ENCODE data around the gene JAKMIP1. TPM values are rescaled to one million over a fixed set of nuclear protein-coding genes. Genes with fewer than 3 reads are reported as not detected.

Gene JAKMIP1
- total RNA-seq, 3 donors from 2014 or later: 0.66 to 0.88 (median 0.80) TPM

DNA sequence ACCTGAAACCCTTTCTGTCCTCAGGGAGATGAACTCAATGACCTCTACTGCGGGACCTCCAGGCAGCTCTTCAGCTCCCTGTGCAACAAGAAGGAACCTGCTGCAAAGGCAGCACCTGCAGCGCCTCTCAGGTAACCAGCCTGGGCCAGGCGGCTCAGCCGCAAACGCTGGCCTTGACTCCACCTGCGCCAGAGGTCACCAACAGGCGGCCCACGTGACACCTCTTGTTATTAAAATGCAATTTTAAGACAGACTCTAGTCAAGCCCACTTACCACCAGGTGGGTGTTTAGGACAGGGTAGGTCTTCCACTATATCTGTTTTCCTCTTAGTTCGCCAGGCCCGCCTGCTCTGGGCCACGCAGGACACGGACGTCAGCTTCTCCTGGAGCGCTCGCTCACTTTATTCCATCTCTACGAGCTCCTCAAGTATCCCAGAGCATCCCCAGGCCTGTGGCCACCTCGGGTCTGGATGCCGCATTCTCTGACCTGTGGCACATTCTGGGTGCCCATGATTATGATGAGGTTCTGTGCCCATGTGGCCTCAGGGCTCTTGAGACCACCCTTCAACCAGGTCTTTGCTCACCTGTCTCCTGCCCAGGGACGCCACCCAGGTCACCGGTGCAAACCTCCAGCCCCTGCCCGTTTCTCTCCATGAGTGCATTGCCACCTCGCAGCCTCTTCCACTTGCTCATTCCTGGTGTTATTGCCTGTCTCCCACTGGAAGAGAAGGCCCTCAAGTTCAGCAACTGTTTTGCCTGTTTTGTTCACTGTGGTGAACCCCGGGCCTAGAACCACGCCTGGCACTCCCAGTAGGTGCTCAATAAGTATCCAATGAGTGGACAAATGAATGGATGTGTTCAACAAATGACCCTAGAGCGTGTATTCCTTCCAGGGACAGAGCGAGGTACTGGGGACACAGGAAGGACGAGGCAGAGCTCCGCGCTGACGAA lies 32.8 kb upstream of the JAKMIP1 start:
- no peak overlapping the region for H3K4me3 ChIP-seq
- TF ChIP-seq, protein P1, sequence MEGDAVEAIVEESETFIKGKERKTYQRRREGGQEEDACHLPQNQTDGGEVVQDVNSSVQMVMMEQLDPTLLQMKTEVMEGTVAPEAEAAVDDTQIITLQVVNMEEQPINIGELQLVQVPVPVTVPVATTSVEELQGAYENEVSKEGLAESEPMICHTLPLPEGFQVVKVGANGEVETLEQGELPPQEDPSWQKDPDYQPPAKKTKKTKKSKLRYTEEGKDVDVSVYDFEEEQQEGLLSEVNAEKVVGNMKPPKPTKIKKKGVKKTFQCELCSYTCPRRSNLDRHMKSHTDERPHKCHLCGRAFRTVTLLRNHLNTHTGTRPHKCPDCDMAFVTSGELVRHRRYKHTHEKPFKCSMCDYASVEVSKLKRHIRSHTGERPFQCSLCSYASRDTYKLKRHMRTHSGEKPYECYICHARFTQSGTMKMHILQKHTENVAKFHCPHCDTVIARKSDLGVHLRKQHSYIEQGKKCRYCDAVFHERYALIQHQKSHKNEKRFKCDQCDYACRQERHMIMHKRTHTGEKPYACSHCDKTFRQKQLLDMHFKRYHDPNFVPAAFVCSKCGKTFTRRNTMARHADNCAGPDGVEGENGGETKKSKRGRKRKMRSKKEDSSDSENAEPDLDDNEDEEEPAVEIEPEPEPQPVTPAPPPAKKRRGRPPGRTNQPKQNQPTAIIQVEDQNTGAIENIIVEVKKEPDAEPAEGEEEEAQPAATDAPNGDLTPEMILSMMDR (IDR thresholded peaks at IDR 0.05): no peak
- intact Hi-C loops (cut with DNase I; ENCODE audit: low total_unique reads): no loop called here
- peaks cover 0 to 13% of the 10 kb centered on the region in 2 donors for H3K27me3 ChIP-seq
- H3K9me3 ChIP-seq: no peaks in the 10 kb centered on the region
- peak in 1 of 2 donors; percentile 37 for DNase-seq (ENCODE audit: low spot score in 2 of 2)
- no peak overlapping the region for H3K27ac ChIP-seq
- H3K4me1 ChIP-seq: no peaks in the 10 kb centered on the region
- H3K36me3 ChIP-seq: no peaks in the 10 kb centered on the region

DNA sequence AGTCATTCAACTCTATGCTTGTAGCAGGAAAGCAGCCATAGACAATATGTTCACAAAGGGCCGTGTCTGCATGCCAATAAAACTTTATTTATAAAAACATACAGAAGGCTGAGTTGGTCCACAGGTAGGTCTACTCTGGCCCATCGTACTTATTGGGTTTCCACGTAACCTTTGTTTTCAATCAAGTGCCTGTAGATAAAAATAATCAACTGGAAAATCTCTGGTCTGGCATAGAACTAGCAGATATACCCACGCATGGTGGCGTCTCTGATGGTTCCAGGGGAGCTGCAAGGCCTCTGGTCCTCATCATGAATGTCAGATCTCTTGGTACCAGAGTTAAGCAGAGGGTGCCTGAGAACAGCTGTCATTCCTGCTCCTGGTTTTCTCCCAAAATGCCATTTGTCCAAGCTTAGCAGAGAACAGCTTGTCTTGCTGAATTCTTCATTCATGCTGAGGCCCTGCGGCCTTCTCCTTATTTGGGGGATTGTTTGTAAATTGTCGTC lies 31.4 kb upstream of the JAKMIP1 start:
- no peak for TF ChIP-seq POLR2AphosphoS5 (IDR thresholded peaks at IDR 0.05)
- no peak for TF ChIP-seq POLR2A (IDR thresholded peaks at IDR 0.05)
- TF ChIP-seq, protein P1 (IDR thresholded peaks at IDR 0.05): no peak
- no peaks in the 10 kb centered on the region for H3K36me3 ChIP-seq
- intact Hi-C loops (cut with DNase I; ENCODE audit: low total_unique reads): no loop called here
- H3K4me3 ChIP-seq: no peak overlapping the region
- no peaks in the 10 kb centered on the region for H3K4me1 ChIP-seq
- H3K27me3 ChIP-seq: peaks cover 0 to 14% of the 10 kb centered on the region in 2 donors
- no peak overlapping the region for H3K27ac ChIP-seq
- DNase-seq (ENCODE audit: low spot score in 2 of 2): peak in 1 of 2 donors; percentile 33
- no peaks in the 10 kb centered on the region for H3K9me3 ChIP-seq

DNA sequence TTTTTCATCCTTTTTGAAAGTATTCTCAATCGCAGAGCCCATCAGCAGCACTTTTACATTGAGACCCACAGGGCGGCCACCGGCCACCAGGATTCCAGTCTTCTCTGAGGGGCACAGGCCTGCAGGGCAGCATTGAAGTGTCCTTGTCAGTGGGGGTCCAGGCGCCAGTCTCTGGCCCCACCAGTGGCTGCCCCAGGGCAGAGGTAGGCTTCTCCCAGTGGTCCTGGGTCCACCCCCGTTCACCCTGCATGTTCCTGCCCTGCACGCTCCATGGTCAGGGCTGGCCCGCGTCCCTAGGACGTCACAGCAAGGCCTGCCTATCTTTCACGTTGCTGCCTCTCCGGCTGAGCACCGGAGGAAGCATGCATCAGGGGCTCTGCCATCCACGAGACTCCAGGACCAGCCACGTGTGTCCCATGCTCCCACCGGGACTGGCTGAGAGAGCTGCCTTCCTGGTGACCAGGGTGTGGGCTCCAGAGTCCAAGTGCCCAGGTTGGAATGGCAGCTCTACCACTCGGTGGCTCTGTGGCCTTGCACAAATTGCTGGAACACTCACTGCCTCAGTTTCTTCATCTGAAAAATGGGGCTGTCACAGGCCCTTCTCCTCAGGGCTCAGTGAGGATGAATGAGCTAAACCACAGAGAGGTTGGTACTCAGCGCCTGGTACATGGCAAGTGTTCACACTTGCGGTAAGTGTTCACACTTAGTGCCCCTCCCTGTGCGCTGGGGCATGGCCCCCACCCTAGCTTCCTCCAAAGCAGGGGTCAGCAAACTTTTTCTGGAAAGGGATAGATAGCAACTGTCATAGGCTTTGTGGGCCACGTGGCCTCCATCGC lies 30.7 kb upstream of the JAKMIP1 start:
- H3K36me3 ChIP-seq: no peaks in the 10 kb centered on the region
- intact Hi-C loops (cut with DNase I; ENCODE audit: low total_unique reads): no loop called here
- H3K4me3 ChIP-seq: no peak overlapping the region
- peak in 1 of 2 donors; percentile 25 for DNase-seq (ENCODE audit: low spot score in 2 of 2)
- no peaks in the 10 kb centered on the region for H3K4me1 ChIP-seq
- TF ChIP-seq POLR2A (IDR thresholded peaks at IDR 0.05) (no peak), POLR2AphosphoS5 (IDR thresholded peaks at IDR 0.05) (no peak)
- TF ChIP-seq, protein P1 (IDR thresholded peaks at IDR 0.05): no peak
- no peaks in the 10 kb centered on the region for H3K9me3 ChIP-seq
- H3K27me3 ChIP-seq: peaks cover 0 to 14% of the 10 kb centered on the region in 2 donors
- H3K27ac ChIP-seq: no peak overlapping the region

DNA sequence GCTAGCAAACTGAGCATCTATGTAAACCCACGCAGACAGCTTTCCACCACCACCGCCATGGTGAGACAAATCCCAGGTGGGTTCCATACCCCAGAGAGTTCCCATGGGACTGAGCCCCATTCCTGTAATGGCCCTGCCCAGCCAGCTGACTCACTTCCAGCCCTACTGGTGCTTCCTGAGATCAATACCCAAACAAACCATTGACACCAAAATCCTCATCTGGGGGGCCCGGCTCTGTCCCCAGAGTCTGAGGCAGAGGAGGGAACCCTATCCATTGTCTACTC lies 30.1 kb upstream of the JAKMIP1 start:
- no peaks in the 10 kb centered on the region for H3K4me1 ChIP-seq
- DNase-seq (ENCODE audit: low spot score in 2 of 2): no peak
- H3K4me3 ChIP-seq: no peak overlapping the region
- H3K9me3 ChIP-seq: no peaks in the 10 kb centered on the region
- intact Hi-C loops (cut with DNase I; ENCODE audit: low total_unique reads): no loop called here
- no peak overlapping the region for H3K27ac ChIP-seq
- H3K36me3 ChIP-seq: no peaks in the 10 kb centered on the region
- peaks cover 0 to 14% of the 10 kb centered on the region in 2 donors for H3K27me3 ChIP-seq
- TF ChIP-seq, protein P1 (IDR thresholded peaks at IDR 0.05): no peak
- TF ChIP-seq POLR2AphosphoS5 (IDR thresholded peaks at IDR 0.05) (no peak), POLR2A (IDR thresholded peaks at IDR 0.05) (no peak)

All from breast epithelium (tissue), 4 donors.